ENCODE results near the gene ACTN1. TPM values are rescaled to one million over a fixed set of nuclear protein-coding genes. Genes with fewer than 3 reads are reported as not detected.

The ACTN1 gene
- total and polyA plus RNA-seq, 2 experiments from 2014 or later, result 121 to 280 TPM

DNA sequence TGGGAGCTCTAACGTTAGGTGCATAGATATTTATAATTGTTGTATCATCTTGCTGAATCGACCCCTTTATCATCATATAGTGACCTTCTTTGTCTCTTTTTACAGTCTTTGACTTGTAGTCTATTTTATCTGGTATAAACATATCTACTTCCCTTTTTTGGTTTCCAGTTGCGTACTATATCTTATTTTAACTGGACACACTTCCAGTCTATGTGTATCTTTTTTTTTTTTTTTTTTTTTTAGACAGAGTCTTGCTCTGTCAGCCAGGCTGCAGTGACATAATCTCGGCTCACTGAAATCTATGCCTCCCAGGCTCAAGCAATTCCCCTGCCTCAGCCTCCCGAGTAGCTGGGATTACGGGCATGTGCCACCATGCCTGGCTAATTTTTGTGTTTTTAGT, 144.3 kb downstream of the ACTN1 start:
- Mint-ChIP-seq H3K9me3 (peaks cover 35% of the 10 kb centered on the region), H3K27me3 (ENCODE audit: insufficient read depth, low read depth, poor library complexity) (peaks cover 6% of the 10 kb centered on the region), H3K36me3 (ENCODE audit: low read depth) (peaks cover 9% of the 10 kb centered on the region; the same call in 2 of the 3 replicates), H3K4me1 (no peaks in the 10 kb centered on the region), H3K27ac (no peak overlapping the region), H3K4me3 (no peak overlapping the region)
- TF ChIP-seq REST (IDR thresholded peaks at IDR 0.05; ENCODE audit: unreplicated experiment) (no peak), POLR2AphosphoS5 (IDR thresholded peaks at IDR 0.05; ENCODE audit: low read depth) (no peak), EZH2 (IDR thresholded peaks at IDR 0.05; ENCODE audit: low read depth, unreplicated experiment) (no peak), CREB1 (CRISPR knock-in tag; IDR thresholded peaks at IDR 0.05; ENCODE audit: low read depth) (no peak), EZH2phosphoT487 (IDR thresholded peaks at IDR 0.05; ENCODE audit: unreplicated experiment) (no peak), ZNF114 (CRISPR knock-in tag; IDR thresholded peaks at IDR 0.05) (no peak), NANOG (IDR thresholded peaks at IDR 0.05; ENCODE audit: borderline replicate concordance) (no peak), ZNF331 (CRISPR knock-in tag; IDR thresholded peaks at IDR 0.05; ENCODE audit: low read depth) (no peak), JUNB (IDR thresholded peaks at IDR 0.05; ENCODE audit: unreplicated experiment) (no peak), ETS1 (IDR thresholded peaks at IDR 0.05) (no peak), STAT1 (IDR thresholded peaks at IDR 0.05; ENCODE audit: unreplicated experiment) (no peak)
- TF ChIP-seq, protein P1, sequence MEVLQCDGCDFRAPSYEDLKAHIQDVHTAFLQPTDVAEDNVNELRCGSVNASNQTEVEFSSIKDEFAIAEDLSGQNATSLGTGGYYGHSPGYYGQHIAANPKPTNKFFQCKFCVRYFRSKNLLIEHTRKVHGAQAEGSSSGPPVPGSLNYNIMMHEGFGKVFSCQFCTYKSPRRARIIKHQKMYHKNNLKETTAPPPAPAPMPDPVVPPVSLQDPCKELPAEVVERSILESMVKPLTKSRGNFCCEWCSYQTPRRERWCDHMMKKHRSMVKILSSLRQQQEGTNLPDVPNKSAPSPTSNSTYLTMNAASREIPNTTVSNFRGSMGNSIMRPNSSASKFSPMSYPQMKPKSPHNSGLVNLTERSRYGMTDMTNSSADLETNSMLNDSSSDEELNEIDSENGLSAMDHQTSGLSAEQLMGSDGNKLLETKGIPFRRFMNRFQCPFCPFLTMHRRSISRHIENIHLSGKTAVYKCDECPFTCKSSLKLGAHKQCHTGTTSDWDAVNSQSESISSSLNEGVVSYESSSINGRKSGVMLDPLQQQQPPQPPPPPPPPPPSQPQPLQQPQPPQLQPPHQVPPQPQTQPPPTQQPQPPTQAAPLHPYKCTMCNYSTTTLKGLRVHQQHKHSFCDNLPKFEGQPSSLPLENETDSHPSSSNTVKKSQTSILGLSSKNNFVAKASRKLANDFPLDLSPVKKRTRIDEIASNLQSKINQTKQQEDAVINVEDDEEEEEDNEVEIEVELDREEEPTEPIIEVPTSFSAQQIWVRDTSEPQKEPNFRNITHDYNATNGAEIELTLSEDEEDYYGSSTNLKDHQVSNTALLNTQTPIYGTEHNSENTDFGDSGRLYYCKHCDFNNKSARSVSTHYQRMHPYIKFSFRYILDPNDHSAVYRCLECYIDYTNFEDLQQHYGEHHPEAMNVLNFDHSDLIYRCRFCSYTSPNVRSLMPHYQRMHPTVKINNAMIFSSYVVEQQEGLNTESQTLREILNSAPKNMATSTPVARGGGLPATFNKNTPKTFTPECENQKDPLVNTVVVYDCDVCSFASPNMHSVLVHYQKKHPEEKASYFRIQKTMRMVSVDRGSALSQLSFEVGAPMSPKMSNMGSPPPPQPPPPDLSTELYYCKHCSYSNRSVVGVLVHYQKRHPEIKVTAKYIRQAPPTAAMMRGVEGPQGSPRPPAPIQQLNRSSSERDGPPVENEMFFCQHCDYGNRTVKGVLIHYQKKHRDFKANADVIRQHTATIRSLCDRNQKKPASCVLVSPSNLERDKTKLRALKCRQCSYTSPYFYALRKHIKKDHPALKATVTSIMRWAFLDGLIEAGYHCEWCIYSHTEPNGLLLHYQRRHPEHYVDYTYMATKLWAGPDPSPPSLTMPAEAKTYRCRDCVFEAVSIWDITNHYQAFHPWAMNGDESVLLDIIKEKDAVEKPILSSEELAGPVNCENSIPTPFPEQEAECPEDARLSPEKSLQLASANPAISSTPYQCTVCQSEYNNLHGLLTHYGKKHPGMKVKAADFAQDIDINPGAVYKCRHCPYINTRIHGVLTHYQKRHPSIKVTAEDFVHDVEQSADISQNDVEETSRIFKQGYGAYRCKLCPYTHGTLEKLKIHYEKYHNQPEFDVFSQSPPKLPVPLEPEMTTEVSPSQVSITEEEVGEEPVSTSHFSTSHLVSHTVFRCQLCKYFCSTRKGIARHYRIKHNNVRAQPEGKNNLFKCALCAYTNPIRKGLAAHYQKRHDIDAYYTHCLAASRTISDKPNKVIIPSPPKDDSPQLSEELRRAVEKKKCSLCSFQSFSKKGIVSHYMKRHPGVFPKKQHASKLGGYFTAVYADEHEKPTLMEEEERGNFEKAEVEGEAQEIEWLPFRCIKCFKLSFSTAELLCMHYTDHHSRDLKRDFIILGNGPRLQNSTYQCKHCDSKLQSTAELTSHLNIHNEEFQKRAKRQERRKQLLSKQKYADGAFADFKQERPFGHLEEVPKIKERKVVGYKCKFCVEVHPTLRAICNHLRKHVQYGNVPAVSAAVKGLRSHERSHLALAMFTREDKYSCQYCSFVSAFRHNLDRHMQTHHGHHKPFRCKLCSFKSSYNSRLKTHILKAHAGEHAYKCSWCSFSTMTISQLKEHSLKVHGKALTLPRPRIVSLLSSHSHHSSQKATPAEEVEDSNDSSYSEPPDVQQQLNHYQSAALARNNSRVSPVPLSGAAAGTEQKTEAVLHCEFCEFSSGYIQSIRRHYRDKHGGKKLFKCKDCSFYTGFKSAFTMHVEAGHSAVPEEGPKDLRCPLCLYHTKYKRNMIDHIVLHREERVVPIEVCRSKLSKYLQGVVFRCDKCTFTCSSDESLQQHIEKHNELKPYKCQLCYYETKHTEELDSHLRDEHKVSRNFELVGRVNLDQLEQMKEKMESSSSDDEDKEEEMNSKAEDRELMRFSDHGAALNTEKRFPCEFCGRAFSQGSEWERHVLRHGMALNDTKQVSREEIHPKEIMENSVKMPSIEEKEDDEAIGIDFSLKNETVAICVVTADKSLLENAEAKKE (CRISPR knock-in tag; IDR thresholded peaks at IDR 0.05), result no peak
- TF ChIP-seq, protein P2, sequence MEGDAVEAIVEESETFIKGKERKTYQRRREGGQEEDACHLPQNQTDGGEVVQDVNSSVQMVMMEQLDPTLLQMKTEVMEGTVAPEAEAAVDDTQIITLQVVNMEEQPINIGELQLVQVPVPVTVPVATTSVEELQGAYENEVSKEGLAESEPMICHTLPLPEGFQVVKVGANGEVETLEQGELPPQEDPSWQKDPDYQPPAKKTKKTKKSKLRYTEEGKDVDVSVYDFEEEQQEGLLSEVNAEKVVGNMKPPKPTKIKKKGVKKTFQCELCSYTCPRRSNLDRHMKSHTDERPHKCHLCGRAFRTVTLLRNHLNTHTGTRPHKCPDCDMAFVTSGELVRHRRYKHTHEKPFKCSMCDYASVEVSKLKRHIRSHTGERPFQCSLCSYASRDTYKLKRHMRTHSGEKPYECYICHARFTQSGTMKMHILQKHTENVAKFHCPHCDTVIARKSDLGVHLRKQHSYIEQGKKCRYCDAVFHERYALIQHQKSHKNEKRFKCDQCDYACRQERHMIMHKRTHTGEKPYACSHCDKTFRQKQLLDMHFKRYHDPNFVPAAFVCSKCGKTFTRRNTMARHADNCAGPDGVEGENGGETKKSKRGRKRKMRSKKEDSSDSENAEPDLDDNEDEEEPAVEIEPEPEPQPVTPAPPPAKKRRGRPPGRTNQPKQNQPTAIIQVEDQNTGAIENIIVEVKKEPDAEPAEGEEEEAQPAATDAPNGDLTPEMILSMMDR (conservative IDR thresholded peaks at IDR 0.05; ENCODE audit: low read depth in 2 of 2), result no peak
- no peak overlapping the region for H2AFZ ChIP-seq
- no peaks in the 10 kb centered on the region for H4K20me1 ChIP-seq (replicated peaks; ENCODE audit: insufficient read depth)
- no peaks in the 10 kb centered on the region for H3F3A ChIP-seq (replicated peaks; ENCODE audit: low read depth)
- H3K4me2 ChIP-seq, result no peak overlapping the region
- H3K79me2 ChIP-seq (replicated peaks; ENCODE audit: insufficient read depth), result no peaks in the 10 kb centered on the region
- no peaks in the 10 kb centered on the region for H3K27me3 ChIP-seq (ENCODE audit: insufficient read depth)
- H3K9me2 ChIP-seq (ENCODE audit: insufficient read depth), result no peaks in the 10 kb centered on the region
- ATAC-seq (no peak), DNase-seq (ENCODE audit: low spot score) (no peak)
- no peaks in the 10 kb centered on the region for H3K36me3 ChIP-seq (ENCODE audit: insufficient read depth)
- no peak overlapping the region for H3K4me3 ChIP-seq
- H3K4me1 ChIP-seq (ENCODE audit: insufficient read depth), result no peaks in the 10 kb centered on the region
- no peak overlapping the region for H3K27ac ChIP-seq (ENCODE audit: low read depth)
